ENCODE data around the gene THSD7A.

Gene THSD7A

DNA sequence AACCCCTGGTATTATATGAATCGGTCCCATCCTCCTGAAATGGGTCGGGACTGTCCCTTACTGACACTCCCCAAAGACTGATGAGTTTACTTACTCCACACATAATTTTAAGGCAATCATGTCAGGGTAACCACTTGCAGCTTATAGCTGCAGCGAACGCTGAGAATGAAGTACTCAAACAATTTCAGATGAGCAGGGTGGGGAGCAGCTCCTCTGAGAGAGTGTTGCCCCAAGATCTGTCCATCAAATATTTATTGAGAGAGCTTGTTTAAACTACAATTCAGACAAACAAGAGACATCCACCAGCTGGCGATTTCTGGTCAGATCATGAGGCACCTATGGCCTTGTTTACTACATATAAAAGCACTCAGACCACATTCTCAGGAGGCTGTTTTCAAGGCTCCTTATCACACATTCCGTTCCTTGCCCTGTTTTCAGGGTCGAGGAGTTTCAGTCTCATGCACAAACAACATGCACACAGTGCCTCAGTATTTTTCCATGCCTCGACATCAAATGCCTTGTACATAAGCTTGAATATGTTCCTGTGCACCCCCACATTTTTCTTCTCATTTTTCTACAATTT is 80.1 kb downstream of the THSD7A start:
- CTCF ChIA-PET = no interaction called here
- POLR2A ChIA-PET (ENCODE audit: low non-redundant PET) = no interaction called here
- no peak for DNase-seq (ENCODE audit: low spot score)
- TF ChIP-seq, protein P1, sequence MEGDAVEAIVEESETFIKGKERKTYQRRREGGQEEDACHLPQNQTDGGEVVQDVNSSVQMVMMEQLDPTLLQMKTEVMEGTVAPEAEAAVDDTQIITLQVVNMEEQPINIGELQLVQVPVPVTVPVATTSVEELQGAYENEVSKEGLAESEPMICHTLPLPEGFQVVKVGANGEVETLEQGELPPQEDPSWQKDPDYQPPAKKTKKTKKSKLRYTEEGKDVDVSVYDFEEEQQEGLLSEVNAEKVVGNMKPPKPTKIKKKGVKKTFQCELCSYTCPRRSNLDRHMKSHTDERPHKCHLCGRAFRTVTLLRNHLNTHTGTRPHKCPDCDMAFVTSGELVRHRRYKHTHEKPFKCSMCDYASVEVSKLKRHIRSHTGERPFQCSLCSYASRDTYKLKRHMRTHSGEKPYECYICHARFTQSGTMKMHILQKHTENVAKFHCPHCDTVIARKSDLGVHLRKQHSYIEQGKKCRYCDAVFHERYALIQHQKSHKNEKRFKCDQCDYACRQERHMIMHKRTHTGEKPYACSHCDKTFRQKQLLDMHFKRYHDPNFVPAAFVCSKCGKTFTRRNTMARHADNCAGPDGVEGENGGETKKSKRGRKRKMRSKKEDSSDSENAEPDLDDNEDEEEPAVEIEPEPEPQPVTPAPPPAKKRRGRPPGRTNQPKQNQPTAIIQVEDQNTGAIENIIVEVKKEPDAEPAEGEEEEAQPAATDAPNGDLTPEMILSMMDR (conservative IDR thresholded peaks at IDR 0.05; ENCODE audit: low read depth) = no peak
- H3K27ac ChIP-seq = no peak overlapping the region

GRCh38 chr7:11751315-11751714 is 80.7 kb downstream of the THSD7A start:
- CTCF ChIA-PET = interaction anchor here (0.5 kb wide), 1 partner anchor 10 kb away, joined by 3 read pairs; no protein-coding TSS in a partner anchor
- TF ChIP-seq, protein P1 (conservative IDR thresholded peaks at IDR 0.05; ENCODE audit: low read depth) = no peak
- H3K27ac ChIP-seq = no peak overlapping the region
- POLR2A ChIA-PET (ENCODE audit: low non-redundant PET) = no interaction called here
- DNase-seq (ENCODE audit: low spot score) = no peak

DNA sequence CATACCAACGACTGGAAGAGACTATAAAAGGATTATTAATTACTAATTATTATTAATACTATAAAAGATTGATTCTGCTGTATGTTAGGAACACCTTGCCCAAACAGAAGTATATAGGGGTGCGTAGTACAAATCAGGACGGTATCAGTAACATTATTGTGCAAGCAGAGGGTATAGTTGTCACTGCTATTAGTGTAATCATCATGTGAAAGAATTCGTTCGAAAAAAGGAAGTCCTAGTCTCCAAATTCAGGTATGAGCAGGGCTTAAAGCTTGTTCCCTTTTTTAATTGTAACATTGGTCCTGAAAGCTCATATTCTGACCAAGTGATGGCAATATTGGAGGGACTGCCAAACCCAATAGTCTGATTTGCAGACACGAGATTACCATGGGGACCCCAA is 81.8 kb downstream of the THSD7A start:
- TF ChIP-seq, protein P1 (conservative IDR thresholded peaks at IDR 0.05; ENCODE audit: low read depth) = no peak
- DNase-seq (ENCODE audit: low spot score) = no peak
- ChIA-PET POLR2A (ENCODE audit: low non-redundant PET) (no interaction called here), CTCF (no interaction called here)
- H3K27ac ChIP-seq = no peak overlapping the region

GRCh38 chr7:11749629-11750028 is 82.4 kb downstream of the THSD7A start:
- no peak overlapping the region for H3K27ac ChIP-seq
- TF ChIP-seq, protein P1 (conservative IDR thresholded peaks at IDR 0.05; ENCODE audit: low read depth) = no peak
- ChIA-PET CTCF (interaction anchor here (0.9 kb wide), 1 partner anchor 14 kb away, joined by 3 read pairs; no protein-coding TSS in a partner anchor), POLR2A (ENCODE audit: low non-redundant PET) (no interaction called here)
- DNase-seq (ENCODE audit: low spot score) = no peak

DNA sequence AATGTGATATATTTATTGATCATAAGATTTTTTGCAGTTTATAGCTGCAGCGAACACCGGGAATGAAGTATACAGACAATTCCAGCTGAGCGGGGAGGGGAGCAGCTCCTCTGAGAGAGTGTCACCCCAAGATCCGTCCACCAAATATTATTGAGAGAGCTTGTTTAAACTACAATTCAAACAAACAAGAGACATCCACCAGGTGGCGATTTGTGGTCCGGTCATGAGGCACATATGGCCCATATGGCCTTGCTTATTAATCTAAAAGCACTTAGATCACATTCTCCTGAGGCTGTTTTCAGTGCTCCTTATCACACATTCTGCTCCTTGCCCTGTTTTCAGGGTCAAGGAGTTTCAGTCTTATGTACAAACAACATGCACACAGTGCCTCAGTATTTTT is 83.1 kb downstream of the THSD7A start:
- no peak overlapping the region for H3K27ac ChIP-seq
- TF ChIP-seq, protein P1 (conservative IDR thresholded peaks at IDR 0.05; ENCODE audit: low read depth) = no peak
- ChIA-PET POLR2A (ENCODE audit: low non-redundant PET) (no interaction called here), CTCF (interaction anchor here (0.9 kb wide), 1 partner anchor 15 kb away, joined by 3 read pairs; no protein-coding TSS in a partner anchor)
- DNase-seq (ENCODE audit: low spot score) = no peak

GRCh38 chr7:11747715-11748485 is 84.1 kb downstream of the THSD7A start:
- TF ChIP-seq, protein P1 (conservative IDR thresholded peaks at IDR 0.05; ENCODE audit: low read depth) = no peak
- POLR2A ChIA-PET (ENCODE audit: low non-redundant PET) = no interaction called here
- no peak for DNase-seq (ENCODE audit: low spot score)
- no peak overlapping the region for H3K27ac ChIP-seq
- CTCF ChIA-PET = no interaction called here
